SJCRH30 (cell line): ENCODE measurements around the gene ABCC12. TPM values are rescaled to one million over a fixed set of nuclear protein-coding genes. Genes with fewer than 3 reads are reported as not detected.

Source experiments
- DNase-seq, 2 experiments: peaks; one replicate each; pipeline ENCODE4 v3.0.0-alpha.2; 2015 to 2020
- H3K27ac ChIP-seq: fragments of 250-450 bp; sonication (Bioruptor Pico); 2 replicates; pipeline ENCODE4 v1.5.1; 2020; ENCODE audit warnings: mild to moderate bottlenecking, moderate library complexity
- H3K27me3 ChIP-seq: fragments of 250-450 bp; sonication (Bioruptor Pico); 2 replicates; pipeline ENCODE4 v1.5.1; 2020; ENCODE audit warnings: mild to moderate bottlenecking, moderate library complexity
- H3K36me3 ChIP-seq: fragments of 250-450 bp; sonication (Bioruptor Pico); 2 replicates; pipeline ENCODE4 v1.5.1; 2020; ENCODE audit warnings: mild to moderate bottlenecking, moderate library complexity
- H3K4me1 ChIP-seq: fragments of 250-450 bp; sonication (Bioruptor Pico); 2 replicates; pipeline ENCODE4 v1.5.1; 2020; ENCODE audit warnings: mild to moderate bottlenecking, moderate library complexity
- H3K4me3 ChIP-seq: fragments of 250-450 bp; sonication (Bioruptor Pico); 2 replicates; pipeline ENCODE4 v1.5.1; 2020; ENCODE audit warnings: mild to moderate bottlenecking, moderate library complexity
- H3K9me3 ChIP-seq: fragments of 250-450 bp; sonication (Bioruptor Pico); replicated peaks from 2 replicates; pipeline ENCODE4 v1.5.1; 2020; ENCODE audit warnings: mild to moderate bottlenecking, moderate library complexity
- total RNA-seq: library from RNA; depleted of rRNA; stranded (reverse); fragments of >200 nt; shearing (Covaris generic); gene quantifications from 2 replicates; pipeline ENCODE4 v1.2.3, GENCODE V29; 2014

Gene ABCC12
- total RNA-seq, 1 experiment from 2014 or later: not detected

GRCh38 chr16:48156790-48157209 lies 1.0 kb upstream of the ABCC12 start:
- Histone ChIP-seq H3K9me3 (no peaks in the 10 kb centered on the region), H3K4me3 (no peak overlapping the region), H3K27ac (no peak overlapping the region), H3K4me1 (no peaks in the 10 kb centered on the region), H3K36me3 (no peaks in the 10 kb centered on the region), H3K27me3 (no peaks in the 10 kb centered on the region)
- DNase-seq: peak; percentile 61 to 76

- H3K27ac ChIP-seq: no peak overlapping the region
- no peaks in the 10 kb centered on the region for H3K4me1 ChIP-seq
- no peak overlapping the region for H3K4me3 ChIP-seq
- H3K36me3 ChIP-seq: no peaks in the 10 kb centered on the region
- no peak for DNase-seq
- H3K27me3 ChIP-seq: no peaks in the 10 kb centered on the region
- no peaks in the 10 kb centered on the region for H3K9me3 ChIP-seq
Observed at GRCh38 chr16:48153774-48154173, 2.0 kb downstream of the ABCC12 start.

- no peak for DNase-seq
- Histone ChIP-seq H3K4me1 (no peaks in the 10 kb centered on the region), H3K4me3 (no peak overlapping the region), H3K9me3 (no peaks in the 10 kb centered on the region), H3K36me3 (no peaks in the 10 kb centered on the region), H3K27ac (no peak overlapping the region), H3K27me3 (no peaks in the 10 kb centered on the region)
Observed at GRCh38 chr16:48152226-48152625, 3.6 kb downstream of the ABCC12 start.

GRCh38 chr16:48150707-48151106 lies 5.1 kb downstream of the ABCC12 start:
- no peak overlapping the region for H3K27ac ChIP-seq
- DNase-seq: no peak
- no peaks in the 10 kb centered on the region for H3K36me3 ChIP-seq
- H3K4me1 ChIP-seq: no peaks in the 10 kb centered on the region
- no peaks in the 10 kb centered on the region for H3K27me3 ChIP-seq
- H3K9me3 ChIP-seq: no peaks in the 10 kb centered on the region
- H3K4me3 ChIP-seq: no peak overlapping the region

- no peaks in the 10 kb centered on the region for H3K36me3 ChIP-seq
- H3K9me3 ChIP-seq: no peaks in the 10 kb centered on the region
- H3K4me1 ChIP-seq: no peaks in the 10 kb centered on the region
- no peaks in the 10 kb centered on the region for H3K27me3 ChIP-seq
- H3K4me3 ChIP-seq: no peak overlapping the region
- H3K27ac ChIP-seq: no peak overlapping the region
- no peak for DNase-seq
Observed at GRCh38 chr16:48146710-48147109, 9.1 kb downstream of the ABCC12 start.

- Histone ChIP-seq H3K4me3 (no peak overlapping the region), H3K4me1 (no peaks in the 10 kb centered on the region), H3K27me3 (no peaks in the 10 kb centered on the region), H3K27ac (no peak overlapping the region), H3K36me3 (no peaks in the 10 kb centered on the region), H3K9me3 (no peaks in the 10 kb centered on the region)
- no peak for DNase-seq
Observed at GRCh38 chr16:48146131-48146530, 9.7 kb downstream of the ABCC12 start.

- H3K4me3 ChIP-seq: no peak overlapping the region
- H3K4me1 ChIP-seq: no peaks in the 10 kb centered on the region
- no peaks in the 10 kb centered on the region for H3K9me3 ChIP-seq
- no peaks in the 10 kb centered on the region for H3K27me3 ChIP-seq
- no peak for DNase-seq
- no peaks in the 10 kb centered on the region for H3K36me3 ChIP-seq
- H3K27ac ChIP-seq: no peak overlapping the region
Observed at GRCh38 chr16:48143812-48144368, 11.9 kb downstream of the ABCC12 start.

- DNase-seq: no peak
- no peak overlapping the region for H3K4me3 ChIP-seq
- no peak overlapping the region for H3K27ac ChIP-seq
- H3K4me1 ChIP-seq: no peaks in the 10 kb centered on the region
- no peaks in the 10 kb centered on the region for H3K36me3 ChIP-seq
- no peaks in the 10 kb centered on the region for H3K9me3 ChIP-seq
- no peaks in the 10 kb centered on the region for H3K27me3 ChIP-seq
Observed at GRCh38 chr16:48140821-48141220, 15.0 kb downstream of the ABCC12 start.

GRCh38 chr16:48139517-48139916 lies 16.3 kb downstream of the ABCC12 start:
- DNase-seq: no peak
- no peak overlapping the region for H3K27ac ChIP-seq
- H3K27me3 ChIP-seq: no peaks in the 10 kb centered on the region
- no peaks in the 10 kb centered on the region for H3K9me3 ChIP-seq
- H3K4me1 ChIP-seq: no peaks in the 10 kb centered on the region
- H3K36me3 ChIP-seq: no peaks in the 10 kb centered on the region
- H3K4me3 ChIP-seq: no peak overlapping the region

- H3K36me3 ChIP-seq: no peaks in the 10 kb centered on the region
- no peaks in the 10 kb centered on the region for H3K9me3 ChIP-seq
- H3K4me1 ChIP-seq: no peaks in the 10 kb centered on the region
- H3K4me3 ChIP-seq: no peak overlapping the region
- no peak for DNase-seq
- H3K27ac ChIP-seq: no peak overlapping the region
- H3K27me3 ChIP-seq: no peaks in the 10 kb centered on the region
Observed at GRCh38 chr16:48138543-48138942, 17.2 kb downstream of the ABCC12 start.

- no peaks in the 10 kb centered on the region for H3K27me3 ChIP-seq
- no peaks in the 10 kb centered on the region for H3K36me3 ChIP-seq
- no peak for DNase-seq
- no peaks in the 10 kb centered on the region for H3K9me3 ChIP-seq
- H3K4me3 ChIP-seq: no peak overlapping the region
- H3K4me1 ChIP-seq: no peaks in the 10 kb centered on the region
- H3K27ac ChIP-seq: no peak overlapping the region
Observed at GRCh38 chr16:48137822-48138221, 18.0 kb downstream of the ABCC12 start.

- no peak overlapping the region for H3K4me3 ChIP-seq
Observed at GRCh38 chr16:48136547-48137360, 19.0 kb downstream of the ABCC12 start.

GRCh38 chr16:48133455-48134211 lies 22.2 kb downstream of the ABCC12 start:
- Histone ChIP-seq H3K9me3 (no peaks in the 10 kb centered on the region), H3K27ac (no peak overlapping the region), H3K4me3 (no peak overlapping the region), H3K27me3 (no peaks in the 10 kb centered on the region), H3K4me1 (no peaks in the 10 kb centered on the region), H3K36me3 (no peaks in the 10 kb centered on the region)
- no peak for DNase-seq

More at GRCh38 chr16:48136547-48137360, 19.0 kb downstream of the ABCC12 start:
- Histone ChIP-seq H3K9me3 (no peaks in the 10 kb centered on the region), H3K27me3 (no peaks in the 10 kb centered on the region), H3K4me1 (no peaks in the 10 kb centered on the region), H3K27ac (no peak overlapping the region), H3K36me3 (no peaks in the 10 kb centered on the region)
- DNase-seq: no peak

- Histone ChIP-seq H3K4me3 (no peak overlapping the region), H3K27me3 (no peaks in the 10 kb centered on the region), H3K9me3 (no peaks in the 10 kb centered on the region), H3K4me1 (no peaks in the 10 kb centered on the region), H3K36me3 (no peaks in the 10 kb centered on the region), H3K27ac (no peak overlapping the region)
- no peak for DNase-seq
Observed at GRCh38 chr16:48132696-48133095, 23.1 kb downstream of the ABCC12 start.

- Histone ChIP-seq H3K4me1 (peaks cover 4% of the 10 kb centered on the region; the same call in 1 of the 2 replicates), H3K4me3 (no peak overlapping the region), H3K36me3 (no peaks in the 10 kb centered on the region), H3K9me3 (no peaks in the 10 kb centered on the region), H3K27me3 (no peaks in the 10 kb centered on the region), H3K27ac (no peak overlapping the region)
- DNase-seq: no peak
Observed at GRCh38 chr16:48131201-48131935, 24.4 kb downstream of the ABCC12 start.
